H1 (cell line): ENCODE data around the gene TRIAP1. TPM values are rescaled to one million over a fixed set of nuclear protein-coding genes. Genes with fewer than 3 reads are reported as not detected.

Source experiments
- BRCA1 ChIP-seq: IDR thresholded peaks from 2 replicates; pipeline ENCODE4 v1.6.1; 2012; ENCODE audit warnings: low read depth, low read length, improper control_type of control experiment
- HDAC2 ChIP-seq, 2 experiments: fragments of 300-600 bp in 1 of 2; sonication (generic) in 1 of 2; IDR thresholded peaks; 2 replicates each; pipeline ENCODE4 v1.6.1; 2011 to 2012; ENCODE audit warnings: low read depth in 2 of 2, low read length in 2 of 2, mild to moderate bottlenecking in 2 of 2, moderate library complexity in 2 of 2, borderline replicate concordance in 1 of 2, inconsistent platforms in 1 of 2
- KDM5A ChIP-seq: fragments of 200-600 bp; IDR thresholded peaks from 2 replicates; pipeline ENCODE4 v1.7.1; 2012; ENCODE audit warnings: mild to moderate bottlenecking, low read length, inconsistent platforms, mixed read lengths
- NRF1 ChIP-seq: IDR thresholded peaks from 2 replicates; pipeline ENCODE4 v1.6.1; 2011; ENCODE audit warnings: mild to moderate bottlenecking, low read depth, low read length, improper control_type of control experiment
- YY1 ChIP-seq: IDR thresholded peaks from 2 replicates; pipeline ENCODE4 v1.6.1; 2011; ENCODE audit warnings: low read depth, mild to moderate bottlenecking, low read length
- polyA plus RNA-seq, 7 experiments: library from polyadenylated mRNA; depleted of rRNA in 3 of 7; stranded (reverse) in 5 of 7; unstranded in 2 of 7; fragments of >200 nt in 5 of 7; fragments of 200-250 nt in 2 of 7; gene quantifications; 1 replicate in 5 of 7; 2 replicates in 1 of 7; 4 replicates in 1 of 7; pipeline versions ENCODE4 v1.2.1 to v1.2.3, GENCODE V29; 2011 to 2013; ENCODE audit warnings: missing spikeins in 2 of 7, mixed read lengths in 2 of 7
- total RNA-seq: library from RNA; stranded (reverse); fragmentation: NEBNext Ultra II Directional; extraction: Animal tissue kit (Norgen Biotek cat#: 25700); gene quantifications from 2 replicates; pipeline ENCODE4 v1.2.1, GENCODE V29; 2021
- TF ChIP-seq, protein P1 (sequence below): fragments of 300-600 bp; sonication (generic); IDR thresholded peaks from 2 replicates; pipeline ENCODE4 v1.7.1; 2012; ENCODE audit warnings: low read length, moderate library complexity, mild to moderate bottlenecking, inconsistent platforms; ENCODE audit not compliant: insufficient replicate concordance
- TF ChIP-seq, protein P2 (sequence below), 3 experiments: IDR thresholded peaks; 1 replicate in 2 of 3; 2 replicates in 1 of 3; pipeline versions ENCODE4 v1.5.1 to v1.6.1; 2011; ENCODE audit warnings: low read length in 3 of 3, mild to moderate bottlenecking in 3 of 3, inconsistent platforms in 2 of 3, low read depth in 1 of 3, moderate library complexity in 1 of 3; ENCODE audit not compliant: insufficient read depth in 1 of 3; ENCODE audit errors: control extremely low read depth in 1 of 3

The TRIAP1 gene
- total and polyA plus RNA-seq, 2 of the 8 experiments (the other 6 are each of a cell fraction or from before 2014, with no cell fraction given) = 42.0 to 63.4 TPM

DNA sequence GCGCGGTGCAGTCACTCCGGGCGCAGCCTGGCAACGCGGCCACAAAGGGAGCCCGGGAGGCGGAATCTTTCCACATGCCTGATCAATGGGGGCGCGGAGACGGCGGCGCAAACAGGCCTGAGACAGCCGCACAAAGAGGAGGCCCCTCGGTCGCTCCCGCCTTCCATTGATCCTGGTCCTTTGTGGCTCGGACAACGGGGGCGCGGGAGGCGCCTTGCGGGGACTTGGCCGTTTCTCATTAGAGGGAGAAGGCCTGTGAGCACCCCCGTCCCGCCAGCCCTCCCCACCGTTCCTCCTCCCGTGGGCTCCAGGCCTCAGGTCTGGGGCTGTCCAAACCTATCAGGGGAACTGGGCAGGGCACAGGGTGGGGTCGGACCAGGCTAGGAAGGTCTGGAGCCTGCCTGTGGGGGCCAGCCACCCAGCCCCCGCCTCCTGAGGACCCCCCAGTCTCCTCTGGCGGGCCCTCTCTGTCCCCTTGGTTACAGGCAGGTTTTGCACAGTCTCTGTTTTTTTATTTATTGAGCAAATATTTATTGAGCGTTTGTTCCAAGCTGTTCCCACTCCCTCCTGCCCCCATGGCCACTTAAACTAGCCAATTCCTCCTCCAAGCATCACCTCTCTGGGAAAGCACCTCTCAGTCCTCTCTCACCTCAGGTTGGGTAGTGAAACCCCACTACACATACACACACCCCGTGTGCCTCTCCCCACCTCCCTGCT, 48.2 kb downstream of the TRIAP1 start (continued):
- TF ChIP-seq, protein P1, sequence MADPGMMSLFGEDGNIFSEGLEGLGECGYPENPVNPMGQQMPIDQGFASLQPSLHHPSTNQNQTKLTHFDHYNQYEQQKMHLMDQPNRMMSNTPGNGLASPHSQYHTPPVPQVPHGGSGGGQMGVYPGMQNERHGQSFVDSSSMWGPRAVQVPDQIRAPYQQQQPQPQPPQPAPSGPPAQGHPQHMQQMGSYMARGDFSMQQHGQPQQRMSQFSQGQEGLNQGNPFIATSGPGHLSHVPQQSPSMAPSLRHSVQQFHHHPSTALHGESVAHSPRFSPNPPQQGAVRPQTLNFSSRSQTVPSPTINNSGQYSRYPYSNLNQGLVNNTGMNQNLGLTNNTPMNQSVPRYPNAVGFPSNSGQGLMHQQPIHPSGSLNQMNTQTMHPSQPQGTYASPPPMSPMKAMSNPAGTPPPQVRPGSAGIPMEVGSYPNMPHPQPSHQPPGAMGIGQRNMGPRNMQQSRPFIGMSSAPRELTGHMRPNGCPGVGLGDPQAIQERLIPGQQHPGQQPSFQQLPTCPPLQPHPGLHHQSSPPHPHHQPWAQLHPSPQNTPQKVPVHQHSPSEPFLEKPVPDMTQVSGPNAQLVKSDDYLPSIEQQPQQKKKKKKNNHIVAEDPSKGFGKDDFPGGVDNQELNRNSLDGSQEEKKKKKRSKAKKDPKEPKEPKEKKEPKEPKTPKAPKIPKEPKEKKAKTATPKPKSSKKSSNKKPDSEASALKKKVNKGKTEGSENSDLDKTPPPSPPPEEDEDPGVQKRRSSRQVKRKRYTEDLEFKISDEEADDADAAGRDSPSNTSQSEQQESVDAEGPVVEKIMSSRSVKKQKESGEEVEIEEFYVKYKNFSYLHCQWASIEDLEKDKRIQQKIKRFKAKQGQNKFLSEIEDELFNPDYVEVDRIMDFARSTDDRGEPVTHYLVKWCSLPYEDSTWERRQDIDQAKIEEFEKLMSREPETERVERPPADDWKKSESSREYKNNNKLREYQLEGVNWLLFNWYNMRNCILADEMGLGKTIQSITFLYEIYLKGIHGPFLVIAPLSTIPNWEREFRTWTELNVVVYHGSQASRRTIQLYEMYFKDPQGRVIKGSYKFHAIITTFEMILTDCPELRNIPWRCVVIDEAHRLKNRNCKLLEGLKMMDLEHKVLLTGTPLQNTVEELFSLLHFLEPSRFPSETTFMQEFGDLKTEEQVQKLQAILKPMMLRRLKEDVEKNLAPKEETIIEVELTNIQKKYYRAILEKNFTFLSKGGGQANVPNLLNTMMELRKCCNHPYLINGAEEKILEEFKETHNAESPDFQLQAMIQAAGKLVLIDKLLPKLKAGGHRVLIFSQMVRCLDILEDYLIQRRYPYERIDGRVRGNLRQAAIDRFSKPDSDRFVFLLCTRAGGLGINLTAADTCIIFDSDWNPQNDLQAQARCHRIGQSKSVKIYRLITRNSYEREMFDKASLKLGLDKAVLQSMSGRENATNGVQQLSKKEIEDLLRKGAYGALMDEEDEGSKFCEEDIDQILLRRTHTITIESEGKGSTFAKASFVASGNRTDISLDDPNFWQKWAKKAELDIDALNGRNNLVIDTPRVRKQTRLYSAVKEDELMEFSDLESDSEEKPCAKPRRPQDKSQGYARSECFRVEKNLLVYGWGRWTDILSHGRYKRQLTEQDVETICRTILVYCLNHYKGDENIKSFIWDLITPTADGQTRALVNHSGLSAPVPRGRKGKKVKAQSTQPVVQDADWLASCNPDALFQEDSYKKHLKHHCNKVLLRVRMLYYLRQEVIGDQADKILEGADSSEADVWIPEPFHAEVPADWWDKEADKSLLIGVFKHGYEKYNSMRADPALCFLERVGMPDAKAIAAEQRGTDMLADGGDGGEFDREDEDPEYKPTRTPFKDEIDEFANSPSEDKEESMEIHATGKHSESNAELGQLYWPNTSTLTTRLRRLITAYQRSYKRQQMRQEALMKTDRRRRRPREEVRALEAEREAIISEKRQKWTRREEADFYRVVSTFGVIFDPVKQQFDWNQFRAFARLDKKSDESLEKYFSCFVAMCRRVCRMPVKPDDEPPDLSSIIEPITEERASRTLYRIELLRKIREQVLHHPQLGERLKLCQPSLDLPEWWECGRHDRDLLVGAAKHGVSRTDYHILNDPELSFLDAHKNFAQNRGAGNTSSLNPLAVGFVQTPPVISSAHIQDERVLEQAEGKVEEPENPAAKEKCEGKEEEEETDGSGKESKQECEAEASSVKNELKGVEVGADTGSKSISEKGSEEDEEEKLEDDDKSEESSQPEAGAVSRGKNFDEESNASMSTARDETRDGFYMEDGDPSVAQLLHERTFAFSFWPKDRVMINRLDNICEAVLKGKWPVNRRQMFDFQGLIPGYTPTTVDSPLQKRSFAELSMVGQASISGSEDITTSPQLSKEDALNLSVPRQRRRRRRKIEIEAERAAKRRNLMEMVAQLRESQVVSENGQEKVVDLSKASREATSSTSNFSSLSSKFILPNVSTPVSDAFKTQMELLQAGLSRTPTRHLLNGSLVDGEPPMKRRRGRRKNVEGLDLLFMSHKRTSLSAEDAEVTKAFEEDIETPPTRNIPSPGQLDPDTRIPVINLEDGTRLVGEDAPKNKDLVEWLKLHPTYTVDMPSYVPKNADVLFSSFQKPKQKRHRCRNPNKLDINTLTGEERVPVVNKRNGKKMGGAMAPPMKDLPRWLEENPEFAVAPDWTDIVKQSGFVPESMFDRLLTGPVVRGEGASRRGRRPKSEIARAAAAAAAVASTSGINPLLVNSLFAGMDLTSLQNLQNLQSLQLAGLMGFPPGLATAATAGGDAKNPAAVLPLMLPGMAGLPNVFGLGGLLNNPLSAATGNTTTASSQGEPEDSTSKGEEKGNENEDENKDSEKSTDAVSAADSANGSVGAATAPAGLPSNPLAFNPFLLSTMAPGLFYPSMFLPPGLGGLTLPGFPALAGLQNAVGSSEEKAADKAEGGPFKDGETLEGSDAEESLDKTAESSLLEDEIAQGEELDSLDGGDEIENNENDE = no peak
- TF ChIP-seq, protein P2, sequence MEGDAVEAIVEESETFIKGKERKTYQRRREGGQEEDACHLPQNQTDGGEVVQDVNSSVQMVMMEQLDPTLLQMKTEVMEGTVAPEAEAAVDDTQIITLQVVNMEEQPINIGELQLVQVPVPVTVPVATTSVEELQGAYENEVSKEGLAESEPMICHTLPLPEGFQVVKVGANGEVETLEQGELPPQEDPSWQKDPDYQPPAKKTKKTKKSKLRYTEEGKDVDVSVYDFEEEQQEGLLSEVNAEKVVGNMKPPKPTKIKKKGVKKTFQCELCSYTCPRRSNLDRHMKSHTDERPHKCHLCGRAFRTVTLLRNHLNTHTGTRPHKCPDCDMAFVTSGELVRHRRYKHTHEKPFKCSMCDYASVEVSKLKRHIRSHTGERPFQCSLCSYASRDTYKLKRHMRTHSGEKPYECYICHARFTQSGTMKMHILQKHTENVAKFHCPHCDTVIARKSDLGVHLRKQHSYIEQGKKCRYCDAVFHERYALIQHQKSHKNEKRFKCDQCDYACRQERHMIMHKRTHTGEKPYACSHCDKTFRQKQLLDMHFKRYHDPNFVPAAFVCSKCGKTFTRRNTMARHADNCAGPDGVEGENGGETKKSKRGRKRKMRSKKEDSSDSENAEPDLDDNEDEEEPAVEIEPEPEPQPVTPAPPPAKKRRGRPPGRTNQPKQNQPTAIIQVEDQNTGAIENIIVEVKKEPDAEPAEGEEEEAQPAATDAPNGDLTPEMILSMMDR (IDR thresholded peaks at IDR 0.05; ENCODE audit: control extremely low read depth in 1 of 3, insufficient read depth in 1 of 3, low read depth in 1 of 3, low read length in 3 of 3) = no peak
- TF ChIP-seq HDAC2 (IDR thresholded peaks at IDR 0.05; ENCODE audit: borderline replicate concordance in 1 of 2, low read depth in 2 of 2, low read length in 2 of 2) = no peak
- TF ChIP-seq YY1 = no peak
- TF ChIP-seq NRF1 = no peak
- no peak for TF ChIP-seq KDM5A
- no peak for TF ChIP-seq BRCA1
